Transverse colon (tissue), 4 donors: ENCODE data around the gene CREBBP.
"Not testable (repeated sequence)": the region's sequence is repeated elsewhere in the genome, so short reads cannot be mapped to it uniquely, and the experiment has no call there.

Experiments used
- EP300 ChIP-seq: sonication (generic); formaldehyde crosslinking; IDR thresholded peaks from one replicate; pipeline ENCODE4 v1.6.1; 2017; ENCODE audit warnings: antibody characterized with exemption, low read depth
- POLR2A ChIP-seq: fragments of 450-650 bp; IDR thresholded peaks from one replicate; pipeline ENCODE4 v1.6.1; 2016; ENCODE audit warnings: antibody characterized with exemption, mild to moderate bottlenecking, moderate library complexity
- POLR2AphosphoS5 ChIP-seq, 3 donors: sonication (generic); formaldehyde crosslinking; IDR thresholded peaks; one replicate each; pipeline ENCODE4 v1.6.1; 2016; ENCODE audit warnings: antibody characterized with exemption in 3 of 3
- TF ChIP-seq, protein P1 (sequence below), 5 experiments: fragments of 200-600 bp in 3 of 5; fragments of 450-650 bp in 2 of 5; sonication (generic) in 3 of 5; IDR thresholded peaks; 1 replicate in 2 of 5; 2 replicates in 3 of 5; pipeline ENCODE4 v1.5.1; 2016 to 2017; ENCODE audit warnings: antibody characterized with exemption in 5 of 5, inconsistent platforms in 3 of 5, mild to moderate bottlenecking in 2 of 5, moderate library complexity in 1 of 5

- not testable (repeated sequence) for TF ChIP-seq POLR2AphosphoS5 (IDR thresholded peaks at IDR 0.05); POLR2A; EP300
- TF ChIP-seq, protein P1, sequence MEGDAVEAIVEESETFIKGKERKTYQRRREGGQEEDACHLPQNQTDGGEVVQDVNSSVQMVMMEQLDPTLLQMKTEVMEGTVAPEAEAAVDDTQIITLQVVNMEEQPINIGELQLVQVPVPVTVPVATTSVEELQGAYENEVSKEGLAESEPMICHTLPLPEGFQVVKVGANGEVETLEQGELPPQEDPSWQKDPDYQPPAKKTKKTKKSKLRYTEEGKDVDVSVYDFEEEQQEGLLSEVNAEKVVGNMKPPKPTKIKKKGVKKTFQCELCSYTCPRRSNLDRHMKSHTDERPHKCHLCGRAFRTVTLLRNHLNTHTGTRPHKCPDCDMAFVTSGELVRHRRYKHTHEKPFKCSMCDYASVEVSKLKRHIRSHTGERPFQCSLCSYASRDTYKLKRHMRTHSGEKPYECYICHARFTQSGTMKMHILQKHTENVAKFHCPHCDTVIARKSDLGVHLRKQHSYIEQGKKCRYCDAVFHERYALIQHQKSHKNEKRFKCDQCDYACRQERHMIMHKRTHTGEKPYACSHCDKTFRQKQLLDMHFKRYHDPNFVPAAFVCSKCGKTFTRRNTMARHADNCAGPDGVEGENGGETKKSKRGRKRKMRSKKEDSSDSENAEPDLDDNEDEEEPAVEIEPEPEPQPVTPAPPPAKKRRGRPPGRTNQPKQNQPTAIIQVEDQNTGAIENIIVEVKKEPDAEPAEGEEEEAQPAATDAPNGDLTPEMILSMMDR (IDR thresholded peaks at IDR 0.05): not testable (repeated sequence)
These were observed 5.5 kb upstream of the CREBBP start for GRCh38 chr16:3885999-3886398.
